Measurements from ENCODE around the gene LETMD1.

LETMD1 gene

GRCh38 chr12:51025836-51026638 is 22.1 kb upstream of the LETMD1 start, which contains the start of gene SLC11A2:
Gene SLC11A2 (minus strand): TSS chr12:51026384. CDS start chr12:51010728, 15,656 bp downstream.
- peak; percentile 95 for DNase-seq
- ATAC-seq: peak; percentile 92

GRCh38 chr12:51027342-51027835 is 20.7 kb upstream of the LETMD1 start:
- ATAC-seq (no peak), DNase-seq (no peak)

GRCh38 chr12:51028126-51028812 is 19.9 kb upstream of the LETMD1 start:
- ATAC-seq (no peak), DNase-seq (peak; percentile 19)

- ATAC-seq (no peak), DNase-seq (no peak)
These were observed 19.3 kb upstream of the LETMD1 start for GRCh38 chr12:51028813-51029150.

- ATAC-seq (no peak), DNase-seq (no peak)
These were observed 15.1 kb upstream of the LETMD1 start for GRCh38 chr12:51033048-51033447.

- DNase-seq: no peak
- ATAC-seq: no peak
These were observed 14.6 kb upstream of the LETMD1 start for GRCh38 chr12:51033457-51034089.

GRCh38 chr12:51036279-51036678 is 11.8 kb upstream of the LETMD1 start:
- ATAC-seq (no peak), DNase-seq (no peak)

GRCh38 chr12:51048661-51049251 is 629 bp downstream of the LETMD1 start:
- peak; percentile 19 for DNase-seq
- no peak for ATAC-seq

GRCh38 chr12:51049525-51049924 is 1.4 kb downstream of the LETMD1 start:
- ATAC-seq (no peak), DNase-seq (no peak)

GRCh38 chr12:51051787-51052186 is 3.7 kb downstream of the LETMD1 start:
- no peak for ATAC-seq
- DNase-seq: no peak

- ATAC-seq: no peak
- DNase-seq: no peak
These were observed 6.9 kb downstream of the LETMD1 start for GRCh38 chr12:51055060-51055459.

- ATAC-seq (no peak), DNase-seq (no peak)
These were observed 8.1 kb downstream of the LETMD1 start for GRCh38 chr12:51056242-51056641.

- ATAC-seq (no peak), DNase-seq (no peak)
These were observed 11.0 kb downstream of the LETMD1 start for GRCh38 chr12:51059086-51059485.

- no peak for DNase-seq
- no peak for ATAC-seq
These were observed 14.7 kb downstream of the LETMD1 start for GRCh38 chr12:51062631-51063397.

GRCh38 chr12:51065530-51065929 is 17.4 kb downstream of the LETMD1 start:
- DNase-seq (no peak), ATAC-seq (no peak)

- DNase-seq (no peak), ATAC-seq (no peak)
These were observed 19.1 kb downstream of the LETMD1 start for GRCh38 chr12:51067229-51067628.

- DNase-seq: no peak
- ATAC-seq: no peak
These were observed 19.6 kb downstream of the LETMD1 start for GRCh38 chr12:51067771-51068170.

- DNase-seq (no peak), ATAC-seq (no peak)
These were observed 21.9 kb downstream of the LETMD1 start for GRCh38 chr12:51070004-51070403.

- DNase-seq (no peak), ATAC-seq (no peak)
These were observed 23.5 kb downstream of the LETMD1 start for GRCh38 chr12:51071663-51072062.

GRCh38 chr12:51075390-51075789 is 27.3 kb downstream of the LETMD1 start:
- ATAC-seq: no peak

GRCh38 chr12:51076236-51076930 is 28.3 kb downstream of the LETMD1 start:
- DNase-seq (peak; percentile 12), ATAC-seq (peak; percentile 86)

More at GRCh38 chr12:51075390-51075789, 27.3 kb downstream of the LETMD1 start:
- no peak for DNase-seq

Data from stimulated activated naive CD8-positive, alpha-beta T cell treated with anti-CD3 and anti-CD28 coated beads, Interleukin-15, Interleukin-2, amounts not matched to agents 100 U/mL and 50 U/mL, for 24 hours (primary cell).